ENCODE data around the gene ENOX1.

DNA sequence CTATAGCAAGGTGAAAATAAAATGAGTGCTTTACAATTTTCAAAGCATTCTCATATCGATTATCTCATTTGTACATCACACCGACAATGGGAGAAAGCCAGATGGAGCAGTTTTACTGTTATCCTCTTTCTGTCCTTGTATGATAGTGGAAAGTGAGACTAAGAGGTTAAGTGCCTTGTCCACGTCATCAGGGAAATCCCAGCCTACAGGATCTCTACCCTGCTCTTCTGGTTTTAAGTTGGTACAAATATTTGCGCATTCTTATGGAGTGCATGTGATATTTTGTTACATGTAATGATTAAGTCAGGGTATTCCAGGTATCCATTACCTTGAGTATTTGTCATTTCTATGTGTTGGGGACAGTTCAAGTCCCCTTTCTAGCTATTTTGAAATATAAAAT, 12.4 kb upstream of the ENOX1 start:
- TF ChIP-seq, protein P1, sequence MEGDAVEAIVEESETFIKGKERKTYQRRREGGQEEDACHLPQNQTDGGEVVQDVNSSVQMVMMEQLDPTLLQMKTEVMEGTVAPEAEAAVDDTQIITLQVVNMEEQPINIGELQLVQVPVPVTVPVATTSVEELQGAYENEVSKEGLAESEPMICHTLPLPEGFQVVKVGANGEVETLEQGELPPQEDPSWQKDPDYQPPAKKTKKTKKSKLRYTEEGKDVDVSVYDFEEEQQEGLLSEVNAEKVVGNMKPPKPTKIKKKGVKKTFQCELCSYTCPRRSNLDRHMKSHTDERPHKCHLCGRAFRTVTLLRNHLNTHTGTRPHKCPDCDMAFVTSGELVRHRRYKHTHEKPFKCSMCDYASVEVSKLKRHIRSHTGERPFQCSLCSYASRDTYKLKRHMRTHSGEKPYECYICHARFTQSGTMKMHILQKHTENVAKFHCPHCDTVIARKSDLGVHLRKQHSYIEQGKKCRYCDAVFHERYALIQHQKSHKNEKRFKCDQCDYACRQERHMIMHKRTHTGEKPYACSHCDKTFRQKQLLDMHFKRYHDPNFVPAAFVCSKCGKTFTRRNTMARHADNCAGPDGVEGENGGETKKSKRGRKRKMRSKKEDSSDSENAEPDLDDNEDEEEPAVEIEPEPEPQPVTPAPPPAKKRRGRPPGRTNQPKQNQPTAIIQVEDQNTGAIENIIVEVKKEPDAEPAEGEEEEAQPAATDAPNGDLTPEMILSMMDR (IDR thresholded peaks at IDR 0.05; ENCODE audit: low read length), result no peak
- no peak for TF ChIP-seq EZH2 (IDR thresholded peaks at IDR 0.05; ENCODE audit: borderline replicate concordance, low read length)

Data from OCI-LY1 (cell line).